ENCODE measurements around the gene GPBP1.
"Not testable (repeated sequence)": the region's sequence is repeated elsewhere in the genome, so short reads cannot be mapped to it uniquely, and the experiment has no call there.

Gene GPBP1

GRCh38 chr5:57157131-57157530 lies 16.7 kb upstream of the GPBP1 start:
- no peak for DNase-seq (ENCODE audit: low read depth)
- no peak overlapping the region for H3K4me3 ChIP-seq (ENCODE audit: low read depth, low read length)
- TF ChIP-seq CTCF (IDR thresholded peaks at IDR 0.05; ENCODE audit: insufficient read depth, low read depth, low read length, missing control alignments) = no peak

- H3K4me3 ChIP-seq (ENCODE audit: low read depth, low read length) = no peak overlapping the region
- TF ChIP-seq CTCF (IDR thresholded peaks at IDR 0.05; ENCODE audit: insufficient read depth, low read depth, low read length, missing control alignments) = no peak
- no peak for DNase-seq (ENCODE audit: low read depth)
Measured at GRCh38 chr5:57157666-57158065, 16.2 kb upstream of the GPBP1 start.

DNA sequence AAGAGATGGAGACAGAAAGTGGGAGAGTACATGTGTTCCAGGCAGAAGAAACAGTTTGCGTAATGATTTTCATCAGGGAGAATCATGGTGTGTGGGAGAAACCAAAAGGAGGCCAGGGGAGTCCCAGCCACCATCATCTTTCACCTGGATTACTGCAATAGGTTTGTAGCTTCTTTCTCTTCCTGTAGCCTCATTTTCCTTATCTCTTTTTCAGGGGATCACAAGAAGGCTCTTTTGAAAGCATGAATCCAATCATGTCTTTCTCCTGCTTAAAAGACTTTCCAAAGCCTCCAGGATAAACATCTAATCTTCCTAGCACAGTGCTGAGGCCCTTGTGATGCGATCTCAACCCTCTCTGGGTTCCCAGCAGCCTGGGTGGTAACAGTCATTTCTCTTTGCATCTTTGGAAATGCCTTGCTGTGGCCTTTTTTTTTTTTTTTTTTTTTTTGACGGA lies 10.3 kb upstream of the GPBP1 start:
- H3K4me3 ChIP-seq (ENCODE audit: low read depth, low read length) = no peak overlapping the region
- no peak for DNase-seq (ENCODE audit: low read depth)
- TF ChIP-seq CTCF (IDR thresholded peaks at IDR 0.05; ENCODE audit: insufficient read depth, low read depth, low read length, missing control alignments) = no peak

- no peak for DNase-seq (ENCODE audit: low read depth)
- H3K4me3 ChIP-seq (ENCODE audit: low read depth, low read length) = no peak overlapping the region
- no peak for TF ChIP-seq CTCF (IDR thresholded peaks at IDR 0.05; ENCODE audit: insufficient read depth, low read depth, low read length, missing control alignments)
Measured at GRCh38 chr5:57164124-57164523, 9.7 kb upstream of the GPBP1 start.

DNA sequence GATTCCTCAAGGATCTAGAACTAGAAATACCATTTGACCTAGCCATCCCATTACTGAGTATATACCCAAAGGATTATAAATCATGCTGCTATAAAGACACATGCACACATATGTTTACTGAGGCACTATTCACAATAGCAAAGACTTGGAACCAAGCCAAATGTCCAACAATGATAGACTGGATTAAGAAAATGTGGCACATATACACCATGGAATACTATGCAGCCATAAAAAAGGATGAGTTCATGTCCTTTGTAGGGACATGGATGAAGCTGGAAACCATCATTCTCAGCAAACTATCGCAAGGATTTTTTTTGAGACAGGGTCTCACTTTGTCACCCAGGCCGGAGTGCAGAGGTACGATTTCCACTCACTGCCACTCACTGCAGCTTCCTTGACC lies 8.7 kb upstream of the GPBP1 start:
- not testable (repeated sequence) for H3K4me3 ChIP-seq (ENCODE audit: low read depth, low read length); DNase-seq (ENCODE audit: low read depth)

DNA sequence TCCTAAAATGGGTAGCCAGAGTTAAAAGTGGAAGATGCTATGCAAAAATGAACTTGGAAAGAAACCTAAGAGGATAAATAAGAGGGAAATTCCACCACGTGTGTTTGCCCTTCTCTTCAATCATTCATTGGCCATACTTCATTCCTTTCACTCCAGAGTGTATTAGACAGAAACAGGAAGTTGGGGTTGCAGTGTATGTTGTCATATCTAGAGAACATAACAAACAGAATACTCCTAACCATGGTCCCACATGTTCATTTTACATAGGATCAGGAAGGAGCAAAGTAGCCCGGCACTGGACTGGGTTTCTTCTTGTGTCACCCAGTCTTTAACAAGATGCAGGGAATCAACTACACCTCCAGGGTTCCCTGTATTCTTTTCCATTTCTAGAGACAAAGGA lies 7.6 kb upstream of the GPBP1 start:
- H3K4me3 ChIP-seq (ENCODE audit: low read depth, low read length) = no peak overlapping the region
- TF ChIP-seq CTCF (IDR thresholded peaks at IDR 0.05; ENCODE audit: insufficient read depth, low read depth, low read length, missing control alignments) = no peak
- DNase-seq (ENCODE audit: low read depth) = peak; percentile 23

DNA sequence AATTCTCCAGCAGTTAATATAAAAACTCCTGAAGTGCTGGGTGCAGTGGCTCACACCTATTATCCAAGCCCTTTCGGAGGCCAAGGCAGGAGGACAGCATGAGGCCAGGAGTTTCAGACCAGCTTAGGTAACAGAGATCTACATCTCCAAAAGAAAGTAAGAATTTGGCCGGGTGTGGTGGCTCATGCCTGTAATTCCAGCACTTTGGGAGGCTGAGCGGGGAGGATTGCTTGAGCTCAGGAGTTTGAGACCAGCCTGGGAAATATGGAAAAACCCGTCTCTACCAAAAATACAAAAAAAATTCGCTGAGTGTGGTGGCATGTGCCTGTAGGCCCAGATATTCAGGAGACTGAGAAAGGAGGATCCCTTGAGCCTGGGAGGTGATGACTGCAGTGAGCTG lies 6.7 kb upstream of the GPBP1 start:
- TF ChIP-seq CTCF (IDR thresholded peaks at IDR 0.05; ENCODE audit: insufficient read depth, low read depth, low read length, missing control alignments) = no peak
- no peak overlapping the region for H3K4me3 ChIP-seq (ENCODE audit: low read depth, low read length)
- DNase-seq (ENCODE audit: low read depth) = no peak

DNA sequence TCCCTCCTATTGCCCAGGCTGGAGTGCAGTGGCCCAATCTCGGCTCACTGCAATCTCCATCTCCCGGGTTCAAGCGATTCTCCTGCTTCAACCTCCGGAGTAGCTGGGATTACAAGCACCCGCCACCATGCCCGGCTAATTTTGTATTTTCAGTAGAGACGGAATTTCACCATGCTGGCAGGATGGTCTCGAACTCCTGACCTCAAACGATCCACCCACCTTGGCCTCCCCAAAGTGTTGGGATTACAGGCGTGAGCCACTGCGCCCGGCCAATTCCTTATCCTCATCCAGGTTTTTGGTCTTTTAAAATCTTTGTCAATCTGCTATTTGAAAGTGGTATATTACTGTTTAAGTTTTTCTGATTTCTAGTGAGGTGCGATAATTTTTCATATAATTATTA lies 3.7 kb upstream of the GPBP1 start:
- not testable (repeated sequence) for DNase-seq (ENCODE audit: low read depth); H3K4me3 ChIP-seq (ENCODE audit: low read depth, low read length)
